Erythroblast (primary cell): ENCODE results near the gene GRM8.

Experiments used
- GATA1 ChIP-seq: IDR thresholded peaks from 2 replicates; pipeline ENCODE4 v1.6.1; 2011; ENCODE audit warnings: low read depth, mild to moderate bottlenecking, control low read depth, low read length, moderate library complexity
- POLR2A ChIP-seq: IDR thresholded peaks from 2 replicates; pipeline ENCODE4 v1.6.1; 2011; ENCODE audit warnings: mild to moderate bottlenecking, low read length

GRCh38 chr7:127158659-127159058 lies 94.1 kb downstream of the GRM8 start:
- TF ChIP-seq POLR2A (no peak), GATA1 (no peak)
